ENCODE data around the gene TMEM139.

TMEM139 gene

DNA sequence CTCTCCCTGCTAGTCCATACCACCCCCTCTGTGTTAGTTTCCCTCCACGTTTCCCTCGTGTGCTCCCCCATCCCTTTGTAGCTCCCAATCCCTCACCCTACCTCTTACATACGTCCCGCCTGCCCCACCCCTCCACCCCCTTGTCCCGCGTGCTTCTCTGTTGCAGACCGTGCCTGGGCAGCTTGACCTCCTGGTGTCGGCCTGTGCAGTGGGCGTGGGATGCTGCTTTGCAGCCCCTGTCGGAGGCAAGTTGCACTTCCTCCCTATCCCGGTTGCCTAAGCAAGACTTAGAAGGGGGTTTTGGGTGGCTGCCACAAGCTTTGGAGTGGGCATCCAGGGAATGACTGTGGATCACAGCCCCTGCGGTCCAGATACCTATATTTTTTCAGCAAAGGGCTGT lies 38.9 kb downstream of the TMEM139 start:
- TF ChIP-seq ZNF274 (IDR thresholded peaks at IDR 0.05; ENCODE audit: low read depth, low read length) (no peak), SUZ12 (IDR thresholded peaks at IDR 0.05; ENCODE audit: extremely low read depth, insufficient read depth, insufficient read length) (no peak), YY1 (IDR thresholded peaks at IDR 0.05; ENCODE audit: insufficient read depth, insufficient read length) (no peak)

DNA sequence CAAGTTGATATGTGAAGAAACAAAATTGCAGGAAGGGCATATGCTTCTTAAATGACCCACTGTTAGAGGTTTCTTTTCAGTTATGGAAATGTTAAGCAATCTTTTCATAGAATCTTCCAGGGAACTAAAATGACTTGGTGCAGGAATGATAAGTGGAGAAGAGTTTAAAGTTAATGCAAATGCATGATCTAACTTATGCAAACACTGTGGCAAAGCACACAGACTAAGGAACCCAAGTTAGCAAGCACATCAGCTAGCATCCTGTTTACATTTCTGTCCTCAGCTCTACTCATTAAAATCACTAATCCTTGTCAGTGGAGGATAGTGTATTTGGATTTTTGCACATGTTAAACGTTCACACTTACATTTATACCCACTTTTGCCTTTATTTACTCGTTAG lies 40.5 kb downstream of the TMEM139 start:
- Histone ChIP-seq H3K9me3 (ENCODE audit: insufficient read depth, low read length) (no peaks in the 10 kb centered on the region), H3K27me3 (ENCODE audit: insufficient read depth, insufficient read length) (no peaks in the 10 kb centered on the region), H3K9ac (ENCODE audit: insufficient read length, low read depth) (no peak overlapping the region), H3K4me1 (ENCODE audit: insufficient read depth, insufficient read length) (peaks cover 1% of the 10 kb centered on the region), H3K36me3 (ENCODE audit: insufficient read depth, insufficient read length, low read length) (no peaks in the 10 kb centered on the region), H3K4me3 (ENCODE audit: insufficient read length, low read depth) (no peak overlapping the region)
- no peak for DNase-seq (ENCODE audit: low read depth, low spot score)
- TF ChIP-seq SUZ12 (IDR thresholded peaks at IDR 0.05; ENCODE audit: extremely low read depth, insufficient read depth, insufficient read length): no peak
- TF ChIP-seq ZNF274 (IDR thresholded peaks at IDR 0.05; ENCODE audit: low read depth, low read length): no peak
- no peak for TF ChIP-seq YY1 (IDR thresholded peaks at IDR 0.05; ENCODE audit: insufficient read depth, insufficient read length)

More for the DNA sequence above, 38.9 kb downstream of the TMEM139 start:
- Histone ChIP-seq H3K4me1 (ENCODE audit: insufficient read depth, insufficient read length) (peaks cover 1% of the 10 kb centered on the region), H3K9me3 (ENCODE audit: insufficient read depth, low read length) (no peaks in the 10 kb centered on the region), H3K4me3 (ENCODE audit: insufficient read length, low read depth) (no peak overlapping the region), H3K36me3 (ENCODE audit: insufficient read depth, insufficient read length, low read length) (no peaks in the 10 kb centered on the region), H3K9ac (ENCODE audit: insufficient read length, low read depth) (no peak overlapping the region), H3K27me3 (ENCODE audit: insufficient read depth, insufficient read length) (no peaks in the 10 kb centered on the region)
- no peak for DNase-seq (ENCODE audit: low read depth, low spot score)

DNA sequence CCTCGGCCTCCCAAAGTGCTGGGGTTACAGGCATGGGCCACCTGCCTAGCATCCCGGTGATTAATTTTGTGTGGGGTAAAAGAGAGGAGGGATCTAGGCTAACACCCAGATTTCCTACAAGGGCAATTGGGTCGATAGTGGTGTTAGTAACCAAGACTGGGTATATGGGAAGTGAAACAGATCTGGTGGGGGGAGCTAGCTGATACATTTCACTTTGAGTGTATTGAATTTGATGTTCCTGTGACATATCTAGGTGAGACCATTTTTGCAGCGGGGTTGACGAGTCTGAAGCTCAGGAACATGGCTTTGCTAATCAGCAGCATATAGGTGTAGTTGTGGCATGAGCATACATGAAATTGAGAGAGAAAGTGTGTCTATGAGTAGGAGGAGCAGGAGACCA lies 43.1 kb downstream of the TMEM139 start:
- H3K9ac ChIP-seq (ENCODE audit: insufficient read length, low read depth): no peak overlapping the region
- H3K4me3 ChIP-seq (ENCODE audit: insufficient read length, low read depth): no peak overlapping the region
- no peaks in the 10 kb centered on the region for H3K36me3 ChIP-seq (ENCODE audit: insufficient read depth, insufficient read length, low read length)
- no peaks in the 10 kb centered on the region for H3K9me3 ChIP-seq (ENCODE audit: insufficient read depth, low read length)
- H3K27me3 ChIP-seq (ENCODE audit: insufficient read depth, insufficient read length): no peaks in the 10 kb centered on the region
- DNase-seq (ENCODE audit: low read depth, low spot score): no peak
- peaks cover 1% of the 10 kb centered on the region for H3K4me1 ChIP-seq (ENCODE audit: insufficient read depth, insufficient read length)
- TF ChIP-seq YY1 (IDR thresholded peaks at IDR 0.05; ENCODE audit: insufficient read depth, insufficient read length) (no peak), SUZ12 (IDR thresholded peaks at IDR 0.05; ENCODE audit: extremely low read depth, insufficient read depth, insufficient read length) (no peak), ZNF274 (IDR thresholded peaks at IDR 0.05; ENCODE audit: low read depth, low read length) (no peak)

DNA sequence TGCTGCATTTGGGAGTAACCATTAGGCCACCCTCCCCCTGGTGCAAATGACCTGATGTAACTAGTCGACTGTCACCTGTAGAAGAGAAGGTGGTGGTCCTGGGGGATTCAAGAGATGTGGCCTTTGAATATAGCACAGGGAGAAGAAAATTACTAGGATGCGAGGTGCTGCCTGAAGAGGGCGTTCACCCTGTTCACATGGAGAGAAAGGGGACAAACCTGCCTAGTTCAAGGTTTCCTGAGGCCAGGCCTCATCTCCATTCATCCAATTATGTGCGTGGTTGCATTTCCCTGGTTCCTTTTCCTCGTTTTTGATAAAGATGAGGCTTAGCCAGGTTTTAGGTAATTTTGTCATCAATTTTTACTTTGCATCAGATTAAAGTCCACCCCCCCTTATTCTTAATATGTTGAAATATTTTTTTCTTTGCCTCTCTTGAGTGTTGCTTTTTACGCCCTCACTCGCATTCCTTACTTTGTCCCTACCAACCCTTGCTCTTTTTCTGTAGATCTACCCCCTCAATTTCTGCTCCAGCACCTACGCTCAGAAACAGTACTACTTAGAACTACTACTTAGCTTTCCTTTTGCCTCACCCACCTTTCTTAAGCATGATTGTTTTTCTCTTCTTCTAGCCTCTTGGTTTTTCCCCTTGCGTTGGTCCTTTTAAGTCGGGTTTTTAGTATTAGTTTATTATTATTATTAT lies 44.9 kb downstream of the TMEM139 start:
- H3K9ac ChIP-seq (ENCODE audit: insufficient read length, low read depth): no peak overlapping the region
- no peak for TF ChIP-seq SUZ12 (IDR thresholded peaks at IDR 0.05; ENCODE audit: extremely low read depth, insufficient read depth, insufficient read length)
- TF ChIP-seq ZNF274 (IDR thresholded peaks at IDR 0.05; ENCODE audit: low read depth, low read length): no peak
- no peak for TF ChIP-seq YY1 (IDR thresholded peaks at IDR 0.05; ENCODE audit: insufficient read depth, insufficient read length)
- no peaks in the 10 kb centered on the region for H3K4me1 ChIP-seq (ENCODE audit: insufficient read depth, insufficient read length)
- no peaks in the 10 kb centered on the region for H3K36me3 ChIP-seq (ENCODE audit: insufficient read depth, insufficient read length, low read length)
- H3K9me3 ChIP-seq (ENCODE audit: insufficient read depth, low read length): no peaks in the 10 kb centered on the region
- no peak overlapping the region for H3K4me3 ChIP-seq (ENCODE audit: insufficient read length, low read depth)
- DNase-seq (ENCODE audit: low read depth, low spot score): no peak
- H3K27me3 ChIP-seq (ENCODE audit: insufficient read depth, insufficient read length): no peaks in the 10 kb centered on the region

DNA sequence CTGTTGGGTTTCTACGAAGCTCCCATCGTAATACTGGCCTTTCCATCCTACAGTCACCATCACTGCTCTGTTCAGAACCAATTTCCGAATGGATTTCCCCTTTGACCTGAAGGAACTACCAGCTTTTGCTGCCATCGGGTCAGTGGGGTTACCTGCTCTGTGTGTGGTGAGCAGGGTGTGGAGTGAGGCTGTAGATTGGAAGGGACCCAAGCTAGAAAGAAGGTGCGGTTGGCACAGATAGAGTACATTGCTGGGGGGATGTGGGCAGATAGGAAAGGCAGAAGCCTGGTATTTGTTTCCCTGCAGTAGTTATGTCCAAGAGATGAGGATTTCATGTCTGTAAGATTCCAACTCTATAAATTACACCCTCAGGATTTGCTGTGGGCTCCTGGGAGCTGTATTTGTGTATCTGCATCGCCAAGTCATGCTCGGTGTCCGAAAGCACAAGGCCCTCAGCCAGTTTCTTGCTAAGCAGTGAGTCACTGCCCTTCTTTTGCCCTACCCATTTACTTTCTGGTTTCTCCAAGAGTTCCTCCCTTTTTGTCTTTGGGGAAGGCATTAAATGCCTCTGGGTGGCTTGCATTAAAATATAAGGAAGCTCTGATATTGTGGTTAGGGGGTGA lies 46.5 kb downstream of the TMEM139 start:
- no peak overlapping the region for H3K4me3 ChIP-seq (ENCODE audit: insufficient read length, low read depth)
- no peak for DNase-seq (ENCODE audit: low read depth, low spot score)
- H3K36me3 ChIP-seq (ENCODE audit: insufficient read depth, insufficient read length, low read length): no peaks in the 10 kb centered on the region
- TF ChIP-seq YY1 (IDR thresholded peaks at IDR 0.05; ENCODE audit: insufficient read depth, insufficient read length): no peak
- no peak for TF ChIP-seq SUZ12 (IDR thresholded peaks at IDR 0.05; ENCODE audit: extremely low read depth, insufficient read depth, insufficient read length)
- no peak for TF ChIP-seq ZNF274 (IDR thresholded peaks at IDR 0.05; ENCODE audit: low read depth, low read length)
- no peak overlapping the region for H3K9ac ChIP-seq (ENCODE audit: insufficient read length, low read depth)
- no peaks in the 10 kb centered on the region for H3K9me3 ChIP-seq (ENCODE audit: insufficient read depth, low read length)
- no peaks in the 10 kb centered on the region for H3K4me1 ChIP-seq (ENCODE audit: insufficient read depth, insufficient read length)
- H3K27me3 ChIP-seq (ENCODE audit: insufficient read depth, insufficient read length): no peaks in the 10 kb centered on the region

DNA sequence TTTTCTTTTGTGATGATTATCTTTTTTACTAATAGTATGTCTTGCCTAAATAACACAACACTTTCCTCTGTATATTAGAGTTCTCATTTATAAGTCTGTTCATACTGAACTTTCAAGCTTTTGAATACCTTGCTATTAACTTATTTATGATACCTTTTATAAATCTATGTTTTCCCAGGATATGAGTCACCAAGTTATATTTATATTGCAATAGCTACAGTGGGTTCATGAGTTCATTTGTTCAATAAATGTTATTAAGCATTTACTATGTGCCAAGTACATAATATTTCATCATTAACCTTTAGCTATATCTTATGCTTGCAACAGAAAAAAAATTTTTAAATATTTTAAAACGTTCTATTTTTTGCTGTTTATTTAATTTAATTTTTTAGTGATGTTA lies 49.5 kb downstream of the TMEM139 start:
- Histone ChIP-seq H3K9me3 (ENCODE audit: insufficient read depth, low read length) (no peaks in the 10 kb centered on the region), H3K36me3 (ENCODE audit: insufficient read depth, insufficient read length, low read length) (no peaks in the 10 kb centered on the region), H3K9ac (ENCODE audit: insufficient read length, low read depth) (no peak overlapping the region), H3K4me3 (ENCODE audit: insufficient read length, low read depth) (no peak overlapping the region), H3K27me3 (ENCODE audit: insufficient read depth, insufficient read length) (no peaks in the 10 kb centered on the region), H3K4me1 (ENCODE audit: insufficient read depth, insufficient read length) (no peaks in the 10 kb centered on the region)
- no peak for DNase-seq (ENCODE audit: low read depth, low spot score)
- TF ChIP-seq YY1 (IDR thresholded peaks at IDR 0.05; ENCODE audit: insufficient read depth, insufficient read length): no peak
- TF ChIP-seq ZNF274 (IDR thresholded peaks at IDR 0.05; ENCODE audit: low read depth, low read length): no peak
- no peak for TF ChIP-seq SUZ12 (IDR thresholded peaks at IDR 0.05; ENCODE audit: extremely low read depth, insufficient read depth, insufficient read length)

DNA sequence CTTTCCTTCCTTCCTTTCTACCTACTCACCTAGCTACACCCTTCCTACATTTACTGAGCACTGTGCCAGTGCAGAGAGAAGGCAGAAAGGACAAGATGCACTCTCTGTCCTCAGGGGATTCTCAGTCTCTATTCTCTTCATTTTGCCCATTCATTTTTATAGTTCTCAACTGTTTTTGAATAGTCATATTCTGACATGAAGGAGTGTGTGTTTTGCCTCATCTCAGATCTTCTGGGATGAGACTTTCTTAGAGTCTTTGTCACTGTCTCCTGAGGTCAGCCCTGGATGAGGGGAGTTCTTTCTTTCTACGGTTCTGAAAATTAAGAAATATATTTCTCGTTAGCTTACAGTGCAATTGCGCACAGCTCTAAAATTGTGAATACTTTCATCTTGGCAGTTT lies 52.5 kb downstream of the TMEM139 start:
- Histone ChIP-seq H3K4me1 (ENCODE audit: insufficient read depth, insufficient read length) (no peaks in the 10 kb centered on the region), H3K9ac (ENCODE audit: insufficient read length, low read depth) (no peak overlapping the region), H3K4me3 (ENCODE audit: insufficient read length, low read depth) (no peak overlapping the region), H3K9me3 (ENCODE audit: insufficient read depth, low read length) (no peaks in the 10 kb centered on the region), H3K36me3 (ENCODE audit: insufficient read depth, insufficient read length, low read length) (no peaks in the 10 kb centered on the region), H3K27me3 (ENCODE audit: insufficient read depth, insufficient read length) (no peaks in the 10 kb centered on the region)
- no peak for TF ChIP-seq YY1 (IDR thresholded peaks at IDR 0.05; ENCODE audit: insufficient read depth, insufficient read length)
- TF ChIP-seq SUZ12 (IDR thresholded peaks at IDR 0.05; ENCODE audit: extremely low read depth, insufficient read depth, insufficient read length): no peak
- TF ChIP-seq ZNF274 (IDR thresholded peaks at IDR 0.05; ENCODE audit: low read depth, low read length): no peak
- DNase-seq (ENCODE audit: low read depth, low spot score): no peak

Measured in NT2/D1 (cell line).